Naive thymus-derived CD4-positive, alpha-beta T cell (primary cell): ENCODE results near the gene THBD. TPM values are rescaled to one million over a fixed set of nuclear protein-coding genes. Genes with fewer than 3 reads are reported as not detected.

Source experiments
- ATAC-seq: fragments of 150-1000 bp; cut with Tn5 transposase; 2 replicates; pipeline ENCODE4 v1.10.0; 2021; ENCODE audit warnings: mild to moderate bottlenecking, moderate library complexity
- CTCF ChIA-PET: fragments of 350-600 bp; sonication (Branson Sonifier 250); formaldehyde crosslinking; loops from one replicate; lab custom pipeline; 2021; ENCODE audit warnings: antibody characterized with exemption; lab: Charles Lee
- POLR2A ChIA-PET: fragments of 350-600 bp; sonication (Branson Sonifier 250); formaldehyde crosslinking; loops from one replicate; lab custom pipeline; 2021; ENCODE audit warnings: antibody characterized with exemption, inconsistent platforms; lab: Charles Lee
- DNase-seq, 9 donors: peaks; one replicate each; pipeline versions ENCODE4 v3.0.0 to v3.0.0-alpha.2; 2020 to 2022; ENCODE audit warnings: mixed read lengths in 1 of 9
- H3K27ac ChIP-seq: one replicate; pipeline ENCODE4 v1.7.0; 2013; ENCODE audit warnings: mild to moderate bottlenecking, low read depth, low read length, moderate library complexity
- H3K27me3 ChIP-seq, 2 donors: one replicate each; pipeline ENCODE4 v1.7.0; 2013; ENCODE audit warnings: low read length in 2 of 2, mild to moderate bottlenecking in 2 of 2, moderate library complexity in 2 of 2; ENCODE audit not compliant: control insufficient read depth in 2 of 2, insufficient read depth in 2 of 2
- H3K36me3 ChIP-seq, 3 experiments: 1 replicate in 2 of 3; 2 replicates in 1 of 3; pipeline ENCODE4 v1.7.0; 2013; ENCODE audit warnings: low read length in 3 of 3, mild to moderate bottlenecking in 3 of 3, moderate library complexity in 1 of 3; ENCODE audit not compliant: insufficient read depth in 3 of 3, control insufficient read depth in 2 of 3
- H3K4me1 ChIP-seq, 2 donors: one replicate each; pipeline ENCODE4 v1.7.0; 2013; ENCODE audit warnings: low read length in 2 of 2, mild to moderate bottlenecking in 2 of 2, moderate library complexity in 1 of 2; ENCODE audit not compliant: control insufficient read depth in 2 of 2, insufficient read depth in 2 of 2
- H3K4me3 ChIP-seq: 2 replicates; pipeline ENCODE4 v1.7.0; 2013; ENCODE audit warnings: mild to moderate bottlenecking, low read length
- H3K9me3 ChIP-seq, 3 experiments: 1 replicate in 2 of 3; 2 replicates in 1 of 3; pipeline ENCODE4 v1.7.0; 2013; ENCODE audit warnings: low read length in 3 of 3; ENCODE audit not compliant: control insufficient read depth in 2 of 3
- H3K27ac Mint-ChIP-seq, 9 donors: one replicate each; pipeline ENCODE4 v1.8.0; 2020 to 2022; ENCODE audit warnings: mixed read lengths in 9 of 9, mild to moderate bottlenecking in 8 of 9, moderate library complexity in 5 of 9, inconsistent platforms in 2 of 9
- H3K27me3 Mint-ChIP-seq, 5 donors: one replicate each; pipeline ENCODE4 v1.8.0; 2021 to 2022; ENCODE audit warnings: mixed read lengths in 5 of 5, mild to moderate bottlenecking in 1 of 5
- H3K36me3 Mint-ChIP-seq, 5 donors: one replicate each; pipeline ENCODE4 v1.8.0; 2020 to 2022; ENCODE audit warnings: mixed read lengths in 5 of 5, mild to moderate bottlenecking in 3 of 5, inconsistent platforms in 1 of 5
- H3K4me1 Mint-ChIP-seq, 7 donors: one replicate each; pipeline ENCODE4 v1.8.0; 2020 to 2022; ENCODE audit warnings: mixed read lengths in 7 of 7, mild to moderate bottlenecking in 3 of 7, inconsistent platforms in 1 of 7
- H3K4me3 Mint-ChIP-seq, 10 donors: one replicate each; pipeline ENCODE4 v1.8.0; 2020 to 2022; ENCODE audit warnings: mild to moderate bottlenecking in 10 of 10, mixed read lengths in 10 of 10, moderate library complexity in 6 of 10, inconsistent platforms in 2 of 10
- H3K9me3 Mint-ChIP-seq, 11 donors: one replicate each; pipeline ENCODE4 v1.8.0; 2020 to 2022; ENCODE audit warnings: mixed read lengths in 11 of 11, mild to moderate bottlenecking in 4 of 11, inconsistent platforms in 1 of 11, moderate library complexity in 1 of 11
- intact Hi-C, 2 donors: fragments of 100-400 bp; cut with micrococcal nuclease; formaldehyde crosslinking; loops; one replicate each; pipeline ENCODE4 v1.15.1; 2023
- polyA plus RNA-seq, 2 donors: library from polyadenylated mRNA; unstranded; fragments of 300-500 nt; fragmentation: Illumina TruSeq; gene quantifications; one replicate each; pipeline ENCODE4 v1.2.3, GENCODE V29; 2021
- total RNA-seq, 6 experiments: library from RNA in 5 of 6; stranded (reverse) in 5 of 6; gene quantifications; 1 replicate in 5 of 6; 2 replicates in 1 of 6; pipeline ENCODE4 v1.2.3 and lab custom pipeline; 2021 to 2026

THBD gene
- total and polyA plus RNA-seq, 7 experiments from 2014 or later: 0.54 to 14.6 (median 4.2) TPM; not detected in 3

- Histone ChIP-seq H3K36me3 (no peaks in the 10 kb centered on the region), H3K27me3 (no peaks in the 10 kb centered on the region), H3K4me1 (no peaks in the 10 kb centered on the region), H3K9me3 (no peaks in the 10 kb centered on the region), H3K27ac (no peak overlapping the region), H3K4me3 (no peak overlapping the region)
- H3K9me3 Mint-ChIP-seq: peaks cover 0 to 1% (median 0%) of the 10 kb centered on the region in 11 donors
- CTCF ChIA-PET: no interaction called here
- intact Hi-C loops: no loop called here
- DNase-seq: no peak
- no peak overlapping the region for H3K4me3 Mint-ChIP-seq
- no peaks in the 10 kb centered on the region for H3K36me3 Mint-ChIP-seq
- H3K27me3 Mint-ChIP-seq: peaks cover 0 to 7% (median 0%) of the 10 kb centered on the region in 5 donors
- POLR2A ChIA-PET: no interaction called here
- ATAC-seq: no peak
- H3K4me1 Mint-ChIP-seq: no peaks in the 10 kb centered on the region
- H3K27ac Mint-ChIP-seq: no peak overlapping the region
Observed at GRCh38 chr20:23071398-23071797, 21.9 kb upstream of the THBD start.

GRCh38 chr20:23069108-23069507 is 19.6 kb upstream of the THBD start:
- Mint-ChIP-seq H3K27ac (no peak overlapping the region), H3K9me3 (peaks cover 0 to 1% (median 0%) of the 10 kb centered on the region in 11 donors), H3K36me3 (no peaks in the 10 kb centered on the region), H3K4me3 (no peak overlapping the region), H3K4me1 (no peaks in the 10 kb centered on the region), H3K27me3 (peaks cover 0 to 9% (median 6%) of the 10 kb centered on the region in 5 donors)
- no peaks in the 10 kb centered on the region for H3K9me3 ChIP-seq
- no peaks in the 10 kb centered on the region for H3K4me1 ChIP-seq
- no peak overlapping the region for H3K4me3 ChIP-seq
- H3K36me3 ChIP-seq: no peaks in the 10 kb centered on the region
- DNase-seq (no peak), ATAC-seq (no peak)
- POLR2A ChIA-PET: no interaction called here
- H3K27ac ChIP-seq: no peak overlapping the region
- CTCF ChIA-PET: no interaction called here
- no peaks in the 10 kb centered on the region for H3K27me3 ChIP-seq
- intact Hi-C loops: no loop called here

GRCh38 chr20:23068283-23068682 is 18.8 kb upstream of the THBD start:
- no peaks in the 10 kb centered on the region for H3K27me3 ChIP-seq

DNA sequence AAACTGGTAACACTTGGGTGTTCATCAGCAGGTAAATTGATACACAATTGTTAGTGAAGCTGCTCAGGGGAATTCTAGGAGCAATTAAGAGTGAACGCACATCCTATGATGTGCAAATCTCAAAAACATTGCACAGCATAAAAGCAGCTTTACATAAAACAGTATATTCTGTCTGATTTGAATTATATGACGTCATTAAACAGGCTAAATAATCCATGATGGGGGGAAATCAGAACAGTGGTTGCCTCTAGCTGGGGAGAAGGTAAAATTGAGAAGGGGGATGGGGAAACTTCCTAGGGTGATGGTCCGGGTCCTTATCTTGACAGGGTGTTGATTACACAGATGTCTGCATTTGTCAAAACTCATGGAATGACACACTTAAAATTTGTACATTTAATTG is 17.3 kb upstream of the THBD start:
- ChIA-PET POLR2A (no interaction called here), CTCF (no interaction called here)
- H3K4me1 Mint-ChIP-seq: peaks cover 0 to 2% (median 0%) of the 10 kb centered on the region in 7 donors
- peaks cover 0 to 12% (median 9%) of the 10 kb centered on the region in 5 donors for H3K27me3 Mint-ChIP-seq
- H3K9me3 Mint-ChIP-seq: peaks cover 0 to 1% (median 0%) of the 10 kb centered on the region in 11 donors
- no peak overlapping the region for H3K27ac ChIP-seq
- ATAC-seq (no peak), DNase-seq (no peak)
- H3K27ac Mint-ChIP-seq: no peak overlapping the region
- H3K4me3 ChIP-seq: no peak overlapping the region
- no peaks in the 10 kb centered on the region for H3K4me1 ChIP-seq
- no peaks in the 10 kb centered on the region for H3K27me3 ChIP-seq
- no peaks in the 10 kb centered on the region for H3K9me3 ChIP-seq
- no peaks in the 10 kb centered on the region for H3K36me3 Mint-ChIP-seq
- intact Hi-C loops: no loop called here
- H3K4me3 Mint-ChIP-seq: no peak overlapping the region
- H3K36me3 ChIP-seq: no peaks in the 10 kb centered on the region

More at GRCh38 chr20:23068283-23068682, 18.8 kb upstream of the THBD start:
- peaks cover 0 to 12% (median 10%) of the 10 kb centered on the region in 5 donors for H3K27me3 Mint-ChIP-seq
- Histone ChIP-seq H3K9me3 (no peaks in the 10 kb centered on the region), H3K36me3 (no peaks in the 10 kb centered on the region), H3K4me1 (no peaks in the 10 kb centered on the region), H3K4me3 (no peak overlapping the region), H3K27ac (no peak overlapping the region)
- no peak overlapping the region for H3K27ac Mint-ChIP-seq
- no peaks in the 10 kb centered on the region for H3K36me3 Mint-ChIP-seq
- ChIA-PET CTCF (no interaction called here), POLR2A (no interaction called here)
- no peaks in the 10 kb centered on the region for H3K4me1 Mint-ChIP-seq
- H3K4me3 Mint-ChIP-seq: no peak overlapping the region
- DNase-seq: no peak
- intact Hi-C loops: no loop called here
- peaks cover 0 to 1% (median 0%) of the 10 kb centered on the region in 11 donors for H3K9me3 Mint-ChIP-seq
- ATAC-seq: no peak

- H3K27ac ChIP-seq: no peak overlapping the region
- H3K9me3 ChIP-seq: no peaks in the 10 kb centered on the region
- ATAC-seq (no peak), DNase-seq (no peak)
- Mint-ChIP-seq H3K4me1 (peaks cover 0 to 2% (median 0%) of the 10 kb centered on the region in 7 donors), H3K36me3 (no peaks in the 10 kb centered on the region), H3K9me3 (peaks cover 0 to 1% (median 0%) of the 10 kb centered on the region in 11 donors), H3K4me3 (no peak overlapping the region), H3K27me3 (peaks cover 0 to 15% (median 10%) of the 10 kb centered on the region in 5 donors), H3K27ac (no peak overlapping the region)
- no peaks in the 10 kb centered on the region for H3K27me3 ChIP-seq
- H3K4me3 ChIP-seq: no peak overlapping the region
- intact Hi-C loops: no loop called here
- ChIA-PET POLR2A (no interaction called here), CTCF (no interaction called here)
- no peaks in the 10 kb centered on the region for H3K4me1 ChIP-seq
- H3K36me3 ChIP-seq: no peaks in the 10 kb centered on the region
Observed at GRCh38 chr20:23065266-23066201, 16.1 kb upstream of the THBD start.

DNA sequence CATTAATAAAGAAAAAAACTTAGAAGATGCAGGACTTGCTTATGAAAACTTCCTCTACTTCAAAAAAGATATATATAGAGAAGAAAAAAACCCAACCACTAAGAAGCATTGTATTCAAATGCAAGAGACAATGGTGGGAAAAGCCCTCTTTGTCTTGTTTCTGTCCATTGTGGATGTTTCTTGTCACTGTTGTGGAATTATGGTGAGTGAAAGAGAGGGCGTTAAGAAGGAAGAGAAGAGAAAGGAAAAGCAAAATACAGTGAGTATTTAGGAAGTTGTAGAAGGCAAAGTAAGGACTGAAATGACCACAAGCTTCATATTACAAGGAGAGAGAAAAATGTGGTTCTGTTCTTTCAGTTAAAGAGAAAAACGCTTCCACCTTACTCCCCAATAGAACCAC is 14.1 kb upstream of the THBD start:
- Mint-ChIP-seq H3K27me3 (peaks cover 0 to 19% (median 10%) of the 10 kb centered on the region in 5 donors), H3K27ac (no peak overlapping the region), H3K4me3 (no peak overlapping the region), H3K36me3 (no peaks in the 10 kb centered on the region), H3K4me1 (peaks cover 0 to 2% (median 0%) of the 10 kb centered on the region in 7 donors), H3K9me3 (peaks cover 0 to 1% (median 0%) of the 10 kb centered on the region in 11 donors)
- no peaks in the 10 kb centered on the region for H3K27me3 ChIP-seq
- intact Hi-C loops: no loop called here
- no peak for DNase-seq
- no peak overlapping the region for H3K27ac ChIP-seq
- CTCF ChIA-PET: no interaction called here
- POLR2A ChIA-PET: no interaction called here
- ATAC-seq: no peak
- no peaks in the 10 kb centered on the region for H3K36me3 ChIP-seq
- no peaks in the 10 kb centered on the region for H3K4me1 ChIP-seq
- no peak overlapping the region for H3K4me3 ChIP-seq
- H3K9me3 ChIP-seq: no peaks in the 10 kb centered on the region
